MM.1S (cell line): Measurements from ENCODE around the gene GFM1.

ENCODE experiments used
- DNase-seq: peaks from one replicate; pipeline ENCODE4 v3.0.0-alpha.2; 2015
- H2AFZ ChIP-seq: fragments of 300-600 bp; sonication (generic); 2 replicates; pipeline ENCODE4 v1.6.0; 2016; ENCODE audit warnings: antibody characterized with exemption, low read length
- H3F3A ChIP-seq: fragments of 300-600 bp; sonication (generic); 2 replicates; pipeline ENCODE4 v1.6.1; 2016; ENCODE audit warnings: mild to moderate bottlenecking, antibody characterized with exemption, low read length, moderate library complexity, mixed read lengths; ENCODE audit not compliant: insufficient read depth
- H3K27ac ChIP-seq: fragments of 300-600 bp; sonication (generic); 2 replicates; pipeline ENCODE4 v1.5.1; 2016; ENCODE audit warnings: mild to moderate bottlenecking, low read length
- H3K27me3 ChIP-seq: fragments of 300-600 bp; sonication (generic); replicated peaks from 2 replicates; pipeline ENCODE4 v1.6.0; 2016; ENCODE audit warnings: low read length; ENCODE audit not compliant: insufficient read depth
- H3K36me3 ChIP-seq: fragments of 300-600 bp; sonication (generic); replicated peaks from 2 replicates; pipeline ENCODE4 v1.6.1; 2016; ENCODE audit warnings: mild to moderate bottlenecking, low read length, mixed read lengths; ENCODE audit not compliant: insufficient read depth
- H3K4me1 ChIP-seq: fragments of 300-600 bp; sonication (generic); 2 replicates; pipeline ENCODE4 v1.6.1; 2016; ENCODE audit warnings: low read length, mixed read lengths
- H3K4me2 ChIP-seq: fragments of 300-600 bp; sonication (generic); 2 replicates; pipeline ENCODE4 v1.6.0; 2016; ENCODE audit warnings: low read depth, low read length
- H3K4me3 ChIP-seq: fragments of 300-600 bp; sonication (generic); 2 replicates; pipeline ENCODE4 v1.5.1; 2016; ENCODE audit warnings: low read length, mixed read lengths
- H3K79me2 ChIP-seq: fragments of 300-600 bp; sonication (generic); 2 replicates; pipeline ENCODE4 v1.6.1; 2016; ENCODE audit warnings: mixed run types, low read length, mixed read lengths
- H3K9ac ChIP-seq: fragments of 300-600 bp; sonication (generic); 2 replicates; pipeline ENCODE4 v1.6.1; 2016; ENCODE audit warnings: low read length, mixed read lengths
- H3K9me2 ChIP-seq: fragments of 300-600 bp; sonication (generic); replicated peaks from 2 replicates; pipeline ENCODE4 v1.6.1; 2016; ENCODE audit warnings: mild to moderate bottlenecking, low read length, mixed read lengths; ENCODE audit not compliant: insufficient read depth
- H3K9me3 ChIP-seq: fragments of 300-600 bp; sonication (generic); replicated peaks from 2 replicates; pipeline ENCODE4 v1.6.1; 2016; ENCODE audit warnings: mild to moderate bottlenecking, low read length, mixed read lengths; ENCODE audit not compliant: insufficient read depth
- H4K20me1 ChIP-seq: fragments of 300-600 bp; sonication (generic); 2 replicates; pipeline ENCODE4 v1.6.1; 2016; ENCODE audit warnings: mild to moderate bottlenecking, low read length, moderate library complexity, mixed read lengths; ENCODE audit not compliant: insufficient read depth
- EZH2 ChIP-seq: fragments of 300-600 bp; sonication (generic); optimal IDR thresholded peaks from 2 replicates; pipeline ENCODE3; 2017; ENCODE audit warnings: low read depth, mild to moderate bottlenecking, antibody characterized with exemption, low read length, mixed read lengths
- EZH2phosphoT487 ChIP-seq: fragments of 300-600 bp; sonication (generic); IDR thresholded peaks from 2 replicates; pipeline ENCODE4 v1.6.1; 2018; ENCODE audit warnings: antibody characterized with exemption, low read length
- TF ChIP-seq, protein P1 (sequence below): fragments of 300-600 bp; sonication (generic); IDR thresholded peaks from 2 replicates; pipeline ENCODE4 v1.5.1; 2016; ENCODE audit warnings: antibody characterized with exemption, low read length, mixed read lengths

Gene GFM1

DNA sequence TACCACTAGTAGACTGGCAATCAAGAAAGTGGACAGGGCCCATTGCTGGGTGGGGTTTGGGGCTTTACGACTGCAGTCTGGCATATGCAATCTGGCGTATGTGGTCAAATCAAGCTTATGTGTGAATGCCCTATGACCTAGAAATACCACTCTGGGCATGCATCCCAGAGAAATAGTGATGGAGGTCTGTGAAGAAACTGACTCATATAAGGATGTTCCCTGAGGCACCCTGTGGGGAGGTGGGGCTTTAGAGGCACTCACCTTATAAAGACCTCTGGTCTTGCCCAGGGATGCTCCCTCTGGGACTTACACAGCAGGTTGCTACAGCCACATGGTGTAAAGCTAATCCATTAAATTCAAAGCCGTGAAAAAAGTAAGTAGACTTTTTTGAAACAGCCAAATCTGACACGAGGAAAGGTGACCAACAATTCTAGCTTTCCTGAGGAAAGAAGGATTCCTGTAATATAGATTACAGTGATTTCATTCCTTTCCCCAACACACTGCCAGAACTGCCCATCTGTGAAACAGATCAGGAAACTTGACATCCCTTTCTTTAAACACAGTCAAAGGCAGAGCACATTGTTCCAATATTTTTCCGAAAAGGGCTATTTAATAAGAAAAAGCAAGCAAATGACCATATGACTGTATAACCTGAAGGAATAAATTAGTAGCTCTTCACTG, 74.3 kb downstream of the GFM1 start:
- Histone ChIP-seq H3K4me2 (no peak overlapping the region), H3K9me3 (no peaks in the 10 kb centered on the region), H4K20me1 (no peaks in the 10 kb centered on the region), H3K36me3 (no peaks in the 10 kb centered on the region), H3K9me2 (no peaks in the 10 kb centered on the region), H3K4me1 (no peaks in the 10 kb centered on the region), H3K27ac (no peak overlapping the region), H3F3A (no peaks in the 10 kb centered on the region), H3K4me3 (no peak overlapping the region), H3K9ac (no peak overlapping the region), H3K27me3 (no peaks in the 10 kb centered on the region), H2AFZ (no peak overlapping the region), H3K79me2 (no peaks in the 10 kb centered on the region)
- no peak for TF ChIP-seq EZH2
- TF ChIP-seq, protein P1, sequence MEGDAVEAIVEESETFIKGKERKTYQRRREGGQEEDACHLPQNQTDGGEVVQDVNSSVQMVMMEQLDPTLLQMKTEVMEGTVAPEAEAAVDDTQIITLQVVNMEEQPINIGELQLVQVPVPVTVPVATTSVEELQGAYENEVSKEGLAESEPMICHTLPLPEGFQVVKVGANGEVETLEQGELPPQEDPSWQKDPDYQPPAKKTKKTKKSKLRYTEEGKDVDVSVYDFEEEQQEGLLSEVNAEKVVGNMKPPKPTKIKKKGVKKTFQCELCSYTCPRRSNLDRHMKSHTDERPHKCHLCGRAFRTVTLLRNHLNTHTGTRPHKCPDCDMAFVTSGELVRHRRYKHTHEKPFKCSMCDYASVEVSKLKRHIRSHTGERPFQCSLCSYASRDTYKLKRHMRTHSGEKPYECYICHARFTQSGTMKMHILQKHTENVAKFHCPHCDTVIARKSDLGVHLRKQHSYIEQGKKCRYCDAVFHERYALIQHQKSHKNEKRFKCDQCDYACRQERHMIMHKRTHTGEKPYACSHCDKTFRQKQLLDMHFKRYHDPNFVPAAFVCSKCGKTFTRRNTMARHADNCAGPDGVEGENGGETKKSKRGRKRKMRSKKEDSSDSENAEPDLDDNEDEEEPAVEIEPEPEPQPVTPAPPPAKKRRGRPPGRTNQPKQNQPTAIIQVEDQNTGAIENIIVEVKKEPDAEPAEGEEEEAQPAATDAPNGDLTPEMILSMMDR, result no peak
- TF ChIP-seq EZH2phosphoT487, result no peak
- no peak for DNase-seq

DNA sequence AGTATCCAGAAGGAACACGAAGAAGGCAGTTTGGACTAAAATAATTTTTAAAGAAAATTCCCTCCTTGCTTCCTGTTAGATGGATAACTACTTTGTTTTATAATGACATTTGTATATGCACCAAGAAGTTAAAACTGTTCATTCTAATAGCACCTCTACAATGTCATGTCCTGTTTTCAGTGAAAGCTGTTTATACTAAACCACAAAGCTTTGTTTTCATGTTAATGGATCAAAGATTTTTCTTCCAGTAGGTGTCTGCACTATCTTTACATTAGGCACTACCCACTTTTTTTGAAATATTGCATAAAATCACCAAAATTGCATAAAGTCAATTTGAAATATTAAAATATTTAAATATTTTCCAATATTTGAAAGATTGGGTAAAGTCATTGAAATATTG, 77.8 kb downstream of the GFM1 start:
- no peaks in the 10 kb centered on the region for H4K20me1 ChIP-seq
- no peaks in the 10 kb centered on the region for H3K27me3 ChIP-seq
- H3K27ac ChIP-seq, result no peak overlapping the region
- no peak overlapping the region for H3K4me2 ChIP-seq
- no peaks in the 10 kb centered on the region for H3K9me3 ChIP-seq
- H3K9ac ChIP-seq, result no peak overlapping the region
- no peak overlapping the region for H2AFZ ChIP-seq
- no peaks in the 10 kb centered on the region for H3F3A ChIP-seq
- no peaks in the 10 kb centered on the region for H3K79me2 ChIP-seq
- H3K9me2 ChIP-seq, result no peaks in the 10 kb centered on the region
- DNase-seq, result no peak
- no peak for TF ChIP-seq EZH2
- TF ChIP-seq, protein P1, result no peak
- no peak for TF ChIP-seq EZH2phosphoT487
- no peak overlapping the region for H3K4me3 ChIP-seq
- H3K4me1 ChIP-seq, result no peaks in the 10 kb centered on the region
- H3K36me3 ChIP-seq, result no peaks in the 10 kb centered on the region

DNA sequence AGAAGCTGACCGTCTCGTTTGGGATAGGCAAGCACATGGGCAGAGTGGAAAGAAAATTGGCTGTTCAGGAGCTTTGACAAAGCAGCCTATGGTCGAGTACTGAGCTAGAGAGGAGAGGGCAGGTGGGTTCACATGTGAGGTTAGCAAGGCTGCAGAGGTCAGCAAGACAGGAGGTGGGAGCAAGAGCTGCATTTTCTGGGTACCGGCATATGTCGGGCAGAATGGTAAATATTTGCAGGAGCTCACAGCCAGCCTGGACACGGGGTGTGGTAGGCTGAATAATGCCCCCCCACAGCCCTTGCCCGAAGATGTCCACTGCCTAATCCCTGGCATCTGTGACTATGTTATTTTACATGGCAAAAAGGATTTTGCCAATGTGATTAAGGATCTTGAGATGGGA, 79.7 kb downstream of the GFM1 start:
- Histone ChIP-seq H3K9me3 (no peaks in the 10 kb centered on the region), H2AFZ (no peak overlapping the region), H3K9me2 (no peaks in the 10 kb centered on the region), H3K4me2 (no peak overlapping the region), H3K4me3 (no peak overlapping the region), H4K20me1 (no peaks in the 10 kb centered on the region), H3K27ac (no peak overlapping the region), H3K36me3 (no peaks in the 10 kb centered on the region), H3K79me2 (no peaks in the 10 kb centered on the region), H3K27me3 (no peaks in the 10 kb centered on the region), H3F3A (no peaks in the 10 kb centered on the region), H3K4me1 (no peaks in the 10 kb centered on the region), H3K9ac (no peak overlapping the region)
- DNase-seq, result no peak
- TF ChIP-seq EZH2, result no peak
- no peak for TF ChIP-seq EZH2phosphoT487
- TF ChIP-seq, protein P1, result no peak
